HG02981 (cell line): ENCODE measurements around the gene PSME3IP1.

Source experiments
- ATAC-seq: cut with Tn5 transposase; IDR thresholded peaks from one replicate; pipeline ENCODE4 v1.9.1; 2021; ENCODE audit warnings: mild to moderate bottlenecking, moderate library complexity; ENCODE audit not compliant: unreplicated experiment

The PSME3IP1 gene

GRCh38 chr16:57104706-57105105, 81.1 kb downstream of the PSME3IP1 start:
- no peak for ATAC-seq

DNA sequence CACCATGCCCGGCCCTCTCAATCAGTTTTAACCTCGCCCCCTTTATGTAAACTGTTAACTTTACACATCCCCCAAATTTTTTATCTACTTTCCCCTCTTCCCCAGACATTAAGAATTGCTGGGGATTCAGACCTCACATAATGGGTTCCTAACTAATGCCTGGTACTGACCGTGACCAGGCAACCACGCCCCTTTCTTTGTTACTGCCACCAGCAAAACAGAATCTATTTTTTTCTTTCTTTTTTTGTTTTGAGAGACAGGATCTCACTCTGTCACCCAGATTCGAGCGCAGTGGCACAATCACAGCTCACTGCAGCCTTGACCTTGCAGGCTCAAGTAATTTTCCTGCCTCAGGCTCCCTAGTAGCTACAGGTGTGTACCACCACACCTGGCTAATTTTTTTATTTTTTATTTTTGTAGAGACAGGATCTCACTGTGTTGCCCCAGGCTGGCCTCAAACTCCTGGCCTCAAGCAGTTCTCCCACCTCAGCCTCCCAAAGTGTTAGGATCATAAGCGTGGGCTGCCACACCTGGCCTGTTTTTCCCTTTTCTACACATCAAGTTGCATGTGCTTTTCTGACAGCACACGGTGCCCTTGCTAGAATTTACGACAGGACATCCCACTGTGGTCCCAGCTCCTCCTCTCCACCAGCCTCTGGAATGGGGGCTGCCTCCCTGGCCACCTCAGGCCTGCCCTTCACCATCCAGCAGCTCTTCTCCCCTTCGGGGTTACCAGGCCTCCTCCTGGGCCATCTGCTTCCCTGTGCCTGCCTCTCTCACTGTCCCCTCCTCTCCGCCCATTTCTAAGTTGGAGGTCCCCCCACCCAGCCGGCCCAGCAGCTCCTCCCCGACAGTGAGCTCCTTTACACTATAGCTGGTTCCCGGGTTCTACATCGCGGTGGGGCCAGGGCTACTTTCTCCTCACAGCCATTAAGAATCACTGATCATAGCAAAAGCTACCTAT, 82.7 kb downstream of the PSME3IP1 start:
- no peak for ATAC-seq
